ENCODE measurements around the gene PPFIBP1.

DNA sequence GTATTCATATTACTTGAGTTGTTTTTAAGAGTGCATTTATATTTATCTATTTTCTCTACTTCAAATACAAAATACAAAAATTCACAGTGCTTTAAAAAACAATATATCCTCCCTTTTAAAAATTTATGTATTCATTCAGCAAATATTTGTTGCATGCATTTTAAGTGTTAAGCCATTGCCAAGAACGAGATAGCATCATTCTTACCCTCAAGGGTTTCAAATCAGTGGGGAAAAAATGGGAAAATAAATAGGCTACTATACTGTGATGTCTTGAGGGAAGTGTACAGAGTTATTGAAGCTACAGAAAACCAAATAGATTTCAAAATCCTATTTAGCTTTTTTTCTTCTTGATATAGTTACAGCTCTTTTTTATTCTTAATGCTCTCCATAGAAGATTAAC lies 209.8 kb downstream of the PPFIBP1 start:
- TF ChIP-seq, protein P1, sequence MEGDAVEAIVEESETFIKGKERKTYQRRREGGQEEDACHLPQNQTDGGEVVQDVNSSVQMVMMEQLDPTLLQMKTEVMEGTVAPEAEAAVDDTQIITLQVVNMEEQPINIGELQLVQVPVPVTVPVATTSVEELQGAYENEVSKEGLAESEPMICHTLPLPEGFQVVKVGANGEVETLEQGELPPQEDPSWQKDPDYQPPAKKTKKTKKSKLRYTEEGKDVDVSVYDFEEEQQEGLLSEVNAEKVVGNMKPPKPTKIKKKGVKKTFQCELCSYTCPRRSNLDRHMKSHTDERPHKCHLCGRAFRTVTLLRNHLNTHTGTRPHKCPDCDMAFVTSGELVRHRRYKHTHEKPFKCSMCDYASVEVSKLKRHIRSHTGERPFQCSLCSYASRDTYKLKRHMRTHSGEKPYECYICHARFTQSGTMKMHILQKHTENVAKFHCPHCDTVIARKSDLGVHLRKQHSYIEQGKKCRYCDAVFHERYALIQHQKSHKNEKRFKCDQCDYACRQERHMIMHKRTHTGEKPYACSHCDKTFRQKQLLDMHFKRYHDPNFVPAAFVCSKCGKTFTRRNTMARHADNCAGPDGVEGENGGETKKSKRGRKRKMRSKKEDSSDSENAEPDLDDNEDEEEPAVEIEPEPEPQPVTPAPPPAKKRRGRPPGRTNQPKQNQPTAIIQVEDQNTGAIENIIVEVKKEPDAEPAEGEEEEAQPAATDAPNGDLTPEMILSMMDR (IDR thresholded peaks at IDR 0.05), result no peak
- TF ChIP-seq POLR2A (IDR thresholded peaks at IDR 0.05), result no peak

Measured in breast epithelium (tissue), 3 donors.